HG02798 (cell line): ENCODE data around the gene BBC3.

ENCODE experiments used
- ATAC-seq: cut with Tn5 transposase; IDR thresholded peaks from one replicate; pipeline ENCODE4 v1.9.1; 2021; ENCODE audit warnings: mild to moderate bottlenecking; ENCODE audit not compliant: unreplicated experiment, poor library complexity

Gene BBC3

GRCh38 chr19:47209319-47210179 is 21.4 kb downstream of the BBC3 start:
- no peak for ATAC-seq

- no peak for ATAC-seq
These were observed 27.7 kb downstream of the BBC3 start for GRCh38 chr19:47203254-47203653.

GRCh38 chr19:47200530-47200929 is 30.5 kb downstream of the BBC3 start:
- no peak for ATAC-seq

- no peak for ATAC-seq
These were observed 33.9 kb downstream of the BBC3 start for GRCh38 chr19:47197141-47197540.

GRCh38 chr19:47195434-47195833 is 35.6 kb downstream of the BBC3 start:
- ATAC-seq: no peak

- ATAC-seq: no peak
These were observed 40.8 kb downstream of the BBC3 start for GRCh38 chr19:47190167-47190727.

- no peak for ATAC-seq
These were observed 42.4 kb downstream of the BBC3 start for GRCh38 chr19:47188507-47189033.

- ATAC-seq: no peak
These were observed 43.2 kb downstream of the BBC3 start for GRCh38 chr19:47187797-47188196.

GRCh38 chr19:47187335-47187655 is 43.7 kb downstream of the BBC3 start:
- ATAC-seq: no peak

GRCh38 chr19:47186446-47187334 is 44.3 kb downstream of the BBC3 start:
- peak; percentile 89 for ATAC-seq

- ATAC-seq: no peak
These were observed 47.4 kb downstream of the BBC3 start for GRCh38 chr19:47183601-47184000.

GRCh38 chr19:47179653-47180310 is 51.2 kb downstream of the BBC3 start:
- no peak for ATAC-seq

- ATAC-seq: no peak
These were observed 54.3 kb downstream of the BBC3 start for GRCh38 chr19:47176627-47177090.

- no peak for ATAC-seq
These were observed 54.9 kb downstream of the BBC3 start for GRCh38 chr19:47176071-47176626.

GRCh38 chr19:47172666-47173455 is 58.1 kb downstream of the BBC3 start:
- ATAC-seq: no peak
